Fibroblast of skin of left quadriceps (primary cell): ENCODE data around the gene TMX3.
A peak's percentile ranks its signal among the peaks of the same experiment; 100 is the strongest.

Experiments
- DNase-seq, 2 experiments: peaks; one replicate each; pipeline ENCODE4 v3.0.0-alpha.2; 2013; ENCODE audit warnings: low read depth in 2 of 2

The TMX3 gene

DNA sequence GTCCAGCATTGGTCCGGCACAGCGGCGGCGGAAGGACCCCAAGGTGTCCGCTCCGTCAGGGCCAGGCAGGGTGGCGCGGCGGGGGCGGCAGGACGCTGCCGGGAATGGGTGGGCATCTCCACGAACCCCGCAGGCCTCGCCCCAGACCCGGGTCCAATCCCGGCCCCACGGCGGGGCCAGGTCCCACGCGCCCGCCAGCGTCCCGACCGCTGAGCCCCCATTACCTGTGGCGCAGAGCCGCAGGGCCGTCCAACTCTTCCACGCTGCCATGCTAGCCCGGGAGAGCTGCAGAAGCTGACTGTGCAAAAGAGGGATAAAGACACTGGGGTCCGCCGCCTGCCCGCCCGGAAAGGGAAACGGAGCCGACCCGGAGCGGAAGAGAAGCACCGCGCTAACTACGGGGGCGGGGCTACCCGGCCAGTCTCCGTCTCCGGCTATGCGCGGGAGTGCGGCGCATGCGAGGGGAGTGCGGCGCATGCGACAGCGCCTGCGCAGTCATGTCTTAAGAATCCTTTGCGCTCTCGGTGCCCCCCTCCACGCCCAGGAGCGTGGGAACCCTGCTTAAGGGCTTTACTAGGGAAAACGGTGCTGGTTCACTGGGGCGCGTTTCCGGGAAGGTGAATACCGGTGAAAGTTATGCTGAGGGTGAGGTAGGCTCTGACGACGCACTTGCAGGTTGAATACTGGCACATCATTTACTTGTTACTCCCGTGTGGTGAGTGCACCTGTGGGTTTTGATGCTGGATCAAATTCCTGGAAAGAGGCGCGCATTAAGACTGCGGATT, at the start of gene TMX3:
TSS of gene TMX3 (minus strand) at position 397 of the 785 bp plus-strand sequence. CDS start at position 270, 127 bp downstream.
- DNase-seq, result peak; percentile 79 to 80

GRCh38 chr18:68764016-68764415, 49.1 kb upstream of the TMX3 start:
- DNase-seq, result no peak

GRCh38 chr18:68763083-68763482, 48.2 kb upstream of the TMX3 start:
- DNase-seq, result no peak

- DNase-seq, result no peak
Measured at GRCh38 chr18:68759308-68759707, 44.4 kb upstream of the TMX3 start.

DNA sequence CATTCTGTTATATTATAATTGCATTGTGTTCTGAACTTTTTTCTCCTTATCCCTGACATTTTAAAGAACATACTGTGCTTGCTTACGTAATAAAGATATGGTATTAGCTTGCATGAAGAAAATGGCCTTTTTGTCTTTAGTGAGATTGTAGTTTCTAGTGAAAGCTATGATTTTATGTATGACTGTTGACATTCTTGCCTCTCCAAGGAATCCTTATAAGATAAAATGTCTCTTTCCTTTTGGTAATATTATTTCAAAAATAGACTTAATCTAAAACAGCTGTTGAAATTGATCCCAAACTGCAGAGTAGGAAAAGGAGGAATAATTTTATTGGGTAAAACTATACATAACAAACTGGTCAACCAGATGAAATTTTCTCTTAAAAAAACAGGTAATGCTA, 42.2 kb upstream of the TMX3 start:
- peak; percentile 34 for DNase-seq

- DNase-seq, result peak; percentile 75 to 77
Measured at GRCh38 chr18:68742206-68742605, 27.3 kb upstream of the TMX3 start.

DNA sequence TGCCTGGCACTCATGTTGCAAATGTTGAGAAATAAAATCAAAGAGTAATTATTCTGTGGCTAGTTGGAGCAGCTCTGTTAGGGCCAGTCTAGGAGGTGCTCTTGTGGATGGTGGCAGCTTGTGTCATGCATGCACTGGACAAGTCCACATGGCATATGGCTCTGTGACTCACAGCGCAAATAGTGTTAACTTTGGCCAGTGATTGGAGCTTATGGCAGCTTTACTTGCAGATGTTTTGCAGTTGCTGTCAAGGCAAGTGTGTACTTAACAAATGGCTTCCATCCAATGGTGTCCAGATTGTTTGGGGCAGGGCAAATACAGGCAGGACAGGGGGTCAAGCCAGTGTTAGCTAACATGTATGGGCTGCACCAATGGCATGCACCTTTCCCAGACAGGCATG, 26.1 kb upstream of the TMX3 start:
- no peak for DNase-seq

DNA sequence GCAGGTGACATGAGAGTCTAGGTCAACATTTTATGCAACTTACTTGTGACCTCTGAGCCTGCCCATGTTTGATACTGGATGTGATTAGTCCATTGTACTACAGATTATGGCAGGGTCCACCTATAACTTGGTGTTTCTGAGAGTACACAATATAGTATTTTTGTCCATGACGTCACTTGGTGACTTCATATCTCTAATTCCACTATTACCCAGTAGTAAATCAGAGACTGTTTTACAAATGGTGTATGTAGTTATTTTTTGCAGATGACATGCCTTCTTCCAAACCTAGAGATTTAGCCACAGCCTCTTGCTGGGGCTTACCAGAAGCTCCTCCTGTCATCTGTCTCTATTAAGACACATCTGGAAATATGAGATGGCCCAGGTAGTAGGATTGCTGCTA, 24.6 kb upstream of the TMX3 start:
- DNase-seq, result no peak

GRCh38 chr18:68738564-68738963, 23.7 kb upstream of the TMX3 start:
- DNase-seq, result no peak

DNA sequence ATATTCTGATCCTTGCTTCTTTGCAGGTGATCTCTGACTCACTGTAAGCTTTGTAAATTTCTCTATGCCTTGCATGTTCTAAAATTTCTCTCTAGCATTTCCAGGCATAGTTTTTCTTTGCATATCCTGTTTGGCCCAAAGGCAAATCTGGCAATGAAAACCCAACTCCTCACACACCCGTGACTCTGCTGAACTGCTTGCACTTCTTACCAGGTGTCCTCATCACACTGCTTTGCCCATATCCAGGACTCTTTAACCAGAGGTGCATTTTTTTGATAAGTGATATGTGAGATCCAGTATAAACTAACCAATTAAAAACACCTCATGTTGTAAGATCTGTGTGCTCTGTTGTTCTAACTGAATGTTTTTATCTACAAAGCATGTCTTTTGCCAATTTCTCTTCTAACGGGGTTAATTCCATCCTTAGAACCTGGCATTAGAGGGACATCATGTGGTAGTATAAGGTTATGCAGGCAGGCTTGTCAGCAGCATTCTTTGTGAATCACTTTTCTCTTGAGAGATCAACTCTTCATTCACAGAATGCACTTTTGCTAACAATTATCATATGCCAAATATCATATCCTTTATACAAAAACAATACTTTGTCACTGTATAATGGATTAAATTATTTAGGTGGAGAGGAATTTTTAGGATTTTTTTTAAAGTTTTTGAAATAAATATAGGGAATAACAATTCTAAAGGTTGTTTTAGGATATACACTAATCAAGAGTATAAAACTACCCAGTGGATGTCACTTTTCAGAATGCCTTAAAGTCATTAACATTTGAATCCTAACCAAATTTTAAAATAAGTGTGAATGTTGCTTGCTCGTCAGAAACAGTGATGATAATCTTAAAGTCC, 20.8 kb upstream of the TMX3 start:
- peak; percentile 47 to 52 for DNase-seq

DNA sequence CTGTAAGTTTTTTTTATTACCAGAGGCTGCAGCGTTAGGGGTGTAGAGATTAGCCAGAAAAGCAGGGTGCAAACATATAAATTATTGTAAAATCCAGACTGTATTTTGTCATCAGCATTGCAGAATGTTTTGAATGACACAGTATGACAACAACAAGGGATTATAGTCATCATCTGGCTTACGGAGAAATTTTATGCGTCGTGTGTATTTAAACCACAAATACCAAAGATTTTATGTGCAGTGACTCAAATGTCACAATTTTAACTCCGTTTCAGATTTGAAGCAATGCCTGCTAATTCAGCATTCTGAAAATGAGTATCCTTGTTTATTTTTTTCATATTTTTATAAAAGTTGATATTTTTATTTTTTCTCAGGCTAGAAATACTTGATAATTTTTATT, 19.4 kb upstream of the TMX3 start:
- peak; percentile 24 to 30 for DNase-seq

DNA sequence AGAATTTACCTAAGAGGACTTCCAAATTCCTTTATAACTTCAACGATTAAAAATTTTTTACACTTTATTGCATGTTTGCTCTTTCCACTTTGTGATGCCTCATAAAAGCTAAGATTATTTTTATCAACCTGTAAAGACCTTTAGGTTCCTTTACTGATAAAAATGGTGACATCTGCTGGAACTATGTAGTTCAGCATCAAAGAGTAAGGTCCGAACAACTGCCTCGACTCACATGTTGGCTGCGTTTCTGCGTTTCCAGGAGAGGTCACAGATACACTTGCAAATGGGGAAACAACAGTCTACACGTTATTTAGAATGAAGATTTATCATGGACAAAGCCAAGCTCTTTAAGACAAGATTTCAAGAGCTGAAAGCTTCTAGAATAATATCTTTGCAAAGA, 18.8 kb upstream of the TMX3 start:
- DNase-seq, result no peak

- no peak for DNase-seq
Measured at GRCh38 chr18:68728081-68728700, 13.3 kb upstream of the TMX3 start.

GRCh38 chr18:68727506-68727905, 12.6 kb upstream of the TMX3 start:
- no peak for DNase-seq

DNA sequence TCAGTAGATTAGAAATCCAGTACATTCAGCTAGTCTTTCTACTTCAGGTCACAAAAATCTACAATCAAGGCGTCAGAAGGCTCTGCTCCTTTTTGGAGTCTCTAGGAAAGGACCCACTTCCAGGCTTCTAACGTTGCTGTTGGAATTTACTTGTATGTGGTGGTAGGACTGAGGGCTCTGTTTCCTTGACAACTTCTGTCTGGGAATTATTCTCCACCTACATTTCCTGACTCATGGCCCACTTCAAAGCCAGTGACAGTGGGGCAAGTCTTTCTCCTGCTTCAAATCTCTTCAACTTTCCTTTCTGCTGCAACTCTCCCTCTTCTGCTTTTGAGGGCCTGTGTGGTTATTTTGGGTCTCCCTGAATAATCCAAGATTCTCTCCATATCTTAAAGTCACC, 10.4 kb upstream of the TMX3 start:
- no peak for DNase-seq

DNA sequence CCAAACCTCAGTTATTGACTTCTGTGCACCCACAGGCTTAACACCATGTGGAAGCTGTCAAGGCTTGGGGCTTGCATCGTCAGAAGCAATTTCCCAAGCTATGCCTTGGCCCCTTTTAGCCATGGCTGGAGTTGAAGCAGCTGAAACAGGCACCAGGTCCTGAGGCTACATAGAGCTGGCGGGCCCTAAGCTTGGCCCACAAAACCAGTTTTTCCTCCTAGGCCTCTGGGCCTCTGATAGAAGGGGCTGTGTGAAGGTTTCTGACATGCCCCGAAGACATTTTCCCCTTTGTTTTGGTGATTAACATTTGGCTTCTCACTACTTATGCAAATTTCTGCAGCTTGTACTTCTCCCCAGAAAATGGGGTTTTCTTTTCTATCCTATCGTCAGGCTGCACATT, 9.1 kb upstream of the TMX3 start:
- DNase-seq, result no peak

DNA sequence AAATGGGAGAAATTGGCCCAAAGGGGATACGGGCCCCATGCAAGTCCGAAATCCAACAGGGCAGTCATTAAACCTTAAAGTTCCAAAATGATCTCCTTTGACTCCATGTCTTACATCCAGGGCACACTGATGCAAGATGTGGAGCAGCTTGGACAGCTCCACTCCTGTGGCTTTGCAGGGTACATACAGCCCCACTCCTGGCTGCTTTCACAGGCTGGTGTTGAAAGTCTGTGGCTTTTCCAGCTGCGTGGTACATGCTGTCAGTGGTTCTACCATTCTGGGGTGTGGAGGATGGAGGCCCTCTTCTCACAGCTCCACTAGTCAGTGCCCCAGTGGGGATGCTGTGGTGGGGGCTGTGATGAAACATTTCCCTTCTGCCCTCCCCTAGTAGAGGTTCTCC, 8.6 kb upstream of the TMX3 start:
- DNase-seq, result no peak

DNA sequence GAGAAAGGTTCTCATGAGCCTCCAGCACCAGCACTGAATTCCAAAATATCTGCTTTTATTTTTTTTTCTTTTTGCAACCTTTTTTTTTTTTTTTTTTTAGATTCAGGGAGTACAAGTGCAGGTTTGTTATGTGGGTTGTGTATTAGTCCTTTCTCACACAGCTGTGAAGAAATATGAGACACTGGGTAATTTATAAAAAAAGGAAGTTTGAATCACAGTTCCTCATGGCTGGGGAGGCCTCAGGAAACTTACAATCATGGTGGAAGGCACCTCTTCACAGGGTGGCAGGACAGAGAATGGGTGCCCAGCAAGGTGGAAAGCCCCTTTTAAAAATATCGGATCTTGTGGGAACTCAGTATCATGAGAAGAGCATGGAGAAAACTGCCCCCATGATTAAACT, 7.9 kb upstream of the TMX3 start:
- no peak for DNase-seq

- DNase-seq, result no peak
Measured at GRCh38 chr18:68721681-68722583, 7.0 kb upstream of the TMX3 start.

GRCh38 chr18:68714366-68714711, 569 bp downstream of the TMX3 start:
- DNase-seq, result no peak

GRCh38 chr18:68713796-68714195, 1.1 kb downstream of the TMX3 start:
- DNase-seq, result no peak

DNA sequence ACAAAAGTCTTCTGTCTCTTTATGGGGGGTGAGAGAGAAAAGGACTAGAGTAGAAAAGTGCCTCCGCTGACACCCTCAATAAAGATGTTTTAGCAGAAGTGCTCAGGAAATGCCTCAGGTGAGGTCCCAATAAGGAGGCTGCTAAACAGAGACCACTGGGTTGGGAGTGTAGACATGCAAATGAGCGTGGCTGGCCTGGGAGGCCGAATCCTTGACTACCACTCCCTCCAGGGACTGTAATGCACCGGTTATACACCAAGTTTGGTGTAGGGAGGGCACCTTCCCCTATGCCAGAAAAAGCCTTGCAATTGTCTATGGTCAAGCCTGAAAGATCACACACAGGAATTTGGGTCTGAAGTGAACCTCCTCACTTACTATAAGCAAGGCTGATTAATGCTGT, 1.8 kb downstream of the TMX3 start:
- no peak for DNase-seq
